Measurements from ENCODE around the gene H6PD.

The H6PD gene

DNA sequence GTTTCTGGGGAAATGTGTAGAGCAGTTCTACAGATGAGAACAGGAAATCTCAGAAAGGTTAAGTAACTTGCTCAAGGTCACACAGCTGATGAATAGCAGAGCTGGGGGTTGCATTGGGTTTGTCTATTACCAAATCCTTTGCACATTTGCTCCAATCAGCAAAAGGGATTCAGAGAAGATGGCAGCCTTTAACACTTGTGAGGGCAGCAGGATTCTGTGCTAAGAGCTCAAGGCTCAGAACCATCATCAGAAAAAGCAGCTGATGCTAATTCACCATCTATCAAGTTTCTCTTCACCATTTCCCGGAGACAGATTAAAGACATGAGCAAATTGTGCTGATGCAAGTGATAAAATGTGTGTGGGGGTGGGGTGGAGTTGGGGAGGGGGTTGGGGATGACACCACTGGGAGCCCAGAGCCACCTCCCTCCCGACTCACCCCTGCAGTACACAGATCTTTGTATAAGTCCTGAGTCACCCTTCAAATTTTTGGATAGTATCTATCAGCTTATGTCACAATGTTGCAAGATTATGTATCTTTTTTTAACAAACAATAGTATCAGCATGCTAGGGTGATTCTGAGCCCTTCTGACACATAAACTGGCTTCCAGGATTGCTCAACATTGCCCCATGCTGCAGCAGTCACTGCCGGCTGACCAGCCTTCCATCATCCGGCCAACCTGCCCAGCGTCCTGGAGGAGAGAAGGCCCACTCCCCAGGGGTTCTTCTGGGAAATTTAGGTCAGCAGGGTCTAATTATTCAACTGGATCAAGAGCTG, 55.3 kb downstream of the H6PD start:
- H3K4me3 ChIP-seq (ENCODE audit: low read depth in 1 of 2, low read length in 1 of 2): no peak overlapping the region
- peaks cover 18 to 20% of the 10 kb centered on the region in 2 experiments for H3K4me1 ChIP-seq (ENCODE audit: control insufficient read depth in 1 of 2, insufficient read depth in 1 of 2, low read depth in 1 of 2, low read length in 1 of 2)
- no peaks in the 10 kb centered on the region for H3K9me3 ChIP-seq
- TF ChIP-seq, protein P1, sequence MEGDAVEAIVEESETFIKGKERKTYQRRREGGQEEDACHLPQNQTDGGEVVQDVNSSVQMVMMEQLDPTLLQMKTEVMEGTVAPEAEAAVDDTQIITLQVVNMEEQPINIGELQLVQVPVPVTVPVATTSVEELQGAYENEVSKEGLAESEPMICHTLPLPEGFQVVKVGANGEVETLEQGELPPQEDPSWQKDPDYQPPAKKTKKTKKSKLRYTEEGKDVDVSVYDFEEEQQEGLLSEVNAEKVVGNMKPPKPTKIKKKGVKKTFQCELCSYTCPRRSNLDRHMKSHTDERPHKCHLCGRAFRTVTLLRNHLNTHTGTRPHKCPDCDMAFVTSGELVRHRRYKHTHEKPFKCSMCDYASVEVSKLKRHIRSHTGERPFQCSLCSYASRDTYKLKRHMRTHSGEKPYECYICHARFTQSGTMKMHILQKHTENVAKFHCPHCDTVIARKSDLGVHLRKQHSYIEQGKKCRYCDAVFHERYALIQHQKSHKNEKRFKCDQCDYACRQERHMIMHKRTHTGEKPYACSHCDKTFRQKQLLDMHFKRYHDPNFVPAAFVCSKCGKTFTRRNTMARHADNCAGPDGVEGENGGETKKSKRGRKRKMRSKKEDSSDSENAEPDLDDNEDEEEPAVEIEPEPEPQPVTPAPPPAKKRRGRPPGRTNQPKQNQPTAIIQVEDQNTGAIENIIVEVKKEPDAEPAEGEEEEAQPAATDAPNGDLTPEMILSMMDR (IDR thresholded peaks at IDR 0.05): no peak
- no peak overlapping the region for H3K27ac ChIP-seq
- H3K36me3 ChIP-seq: no peaks in the 10 kb centered on the region
- peaks cover 50% of the 10 kb centered on the region for H3K27me3 ChIP-seq

DNA sequence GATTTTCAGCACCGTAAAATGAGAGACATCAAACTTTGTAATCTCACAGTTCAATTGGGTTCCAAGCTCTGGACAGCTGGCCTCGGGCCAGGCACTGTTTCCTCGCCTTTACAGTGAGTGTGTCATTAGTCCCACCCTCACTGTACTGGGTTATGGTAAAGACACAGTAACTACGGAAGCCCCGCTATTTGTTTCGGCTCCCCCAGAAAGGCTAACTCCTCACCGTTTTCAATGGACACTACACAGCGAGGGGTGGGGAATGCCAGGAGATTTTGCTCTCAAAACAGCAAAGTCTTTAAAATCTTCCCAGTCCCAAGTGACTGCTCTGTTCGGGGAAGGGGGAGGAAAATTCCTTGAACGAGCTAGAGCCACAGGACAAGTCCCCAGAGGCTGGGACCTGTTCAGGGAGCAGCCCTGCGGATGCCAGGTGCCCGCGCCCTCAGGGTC, 57.4 kb downstream of the H6PD start:
- TF ChIP-seq, protein P1 (IDR thresholded peaks at IDR 0.05): no peak
- H3K27me3 ChIP-seq: peaks cover 71% of the 10 kb centered on the region
- no peak overlapping the region for H3K4me3 ChIP-seq (ENCODE audit: low read depth in 1 of 2, low read length in 1 of 2)
- H3K9me3 ChIP-seq: no peaks in the 10 kb centered on the region
- no peaks in the 10 kb centered on the region for H3K36me3 ChIP-seq
- no peak overlapping the region for H3K27ac ChIP-seq
- H3K4me1 ChIP-seq (ENCODE audit: control insufficient read depth in 1 of 2, insufficient read depth in 1 of 2, low read depth in 1 of 2, low read length in 1 of 2): peaks cover 18 to 20% of the 10 kb centered on the region in 2 experiments

DNA sequence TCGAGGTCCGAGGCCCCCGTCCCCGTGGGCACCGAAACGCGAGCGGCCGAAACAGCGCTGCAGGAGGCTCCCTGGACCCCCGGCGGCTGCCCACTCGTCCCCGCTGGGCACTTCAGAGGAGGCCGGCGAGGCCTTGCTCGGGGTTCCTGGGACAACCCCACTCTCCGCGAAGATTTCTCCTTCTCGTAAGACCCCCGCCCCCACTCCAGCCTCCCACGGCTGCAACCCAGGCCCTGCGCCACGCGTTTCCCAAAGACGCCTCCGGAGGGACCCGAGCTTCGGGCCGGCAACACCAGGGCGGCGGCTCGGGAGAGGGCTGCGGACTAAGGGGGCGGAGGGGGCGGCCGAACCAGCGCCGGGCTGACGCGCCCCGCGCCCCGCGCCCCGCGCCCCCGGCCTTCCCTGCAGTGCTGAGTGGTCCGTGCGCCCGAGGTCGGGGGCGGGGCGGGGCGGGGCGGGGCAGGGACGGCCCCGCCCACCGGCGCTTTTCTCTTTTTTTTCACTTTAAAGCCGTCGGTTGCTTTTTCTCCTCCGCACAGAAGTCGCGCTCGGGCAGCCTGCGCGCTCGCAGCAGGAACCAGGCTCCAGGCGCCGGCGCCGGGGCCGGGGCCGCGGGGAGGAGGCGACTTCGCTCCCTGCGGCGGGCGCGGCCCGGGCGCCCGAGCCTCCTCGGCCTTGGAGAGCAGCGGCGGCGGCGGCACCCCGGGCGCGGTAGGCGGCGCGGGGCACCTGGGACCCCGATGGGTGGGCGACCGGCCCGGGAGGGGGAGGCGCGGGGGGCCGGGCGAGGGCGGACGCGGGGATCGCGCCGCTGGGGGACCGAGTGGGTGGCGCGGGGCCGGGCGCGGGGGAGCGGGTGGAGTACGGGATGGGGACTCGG, 58.0 kb downstream of the H6PD start, which contains the start of gene SPSB1:
TSS of gene SPSB1 (plus strand) at position 534 of the 880 bp plus-strand sequence. CDS start 62,998 bp downstream, outside the sequence.
- Histone ChIP-seq H3K4me1 (ENCODE audit: control insufficient read depth in 1 of 2, insufficient read depth in 1 of 2, low read depth in 1 of 2, low read length in 1 of 2) (peaks cover 18 to 20% of the 10 kb centered on the region in 2 experiments), H3K27me3 (peaks cover 77% of the 10 kb centered on the region), H3K4me3 (ENCODE audit: low read depth in 1 of 2, low read length in 1 of 2) (peak within 1 kb of the TSS; percentile 57 to 68), H3K27ac (no peak within 1 kb of the TSS), H3K9me3 (no peaks in the 10 kb centered on the region), H3K36me3 (no peaks in the 10 kb centered on the region)
- TF ChIP-seq, protein P1 (IDR thresholded peaks at IDR 0.05): no peak

DNA sequence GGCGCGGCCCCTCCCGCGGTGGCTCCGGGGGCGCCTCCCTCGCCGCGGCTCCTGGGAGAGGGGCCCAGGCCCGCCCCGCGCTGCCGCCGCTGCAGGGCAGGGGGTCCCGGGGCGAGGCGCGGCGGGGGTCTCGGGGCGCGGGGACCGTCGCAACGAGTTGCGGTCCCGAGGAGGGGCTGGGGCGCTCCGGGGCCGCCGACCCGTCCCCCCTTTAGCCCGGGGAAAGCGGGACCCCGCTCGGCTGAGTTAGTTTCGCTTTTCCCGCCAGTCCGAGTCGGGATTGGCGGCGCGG, 58.6 kb downstream of the H6PD start:
- H3K27ac ChIP-seq: no peak overlapping the region
- H3K4me1 ChIP-seq (ENCODE audit: control insufficient read depth in 1 of 2, insufficient read depth in 1 of 2, low read depth in 1 of 2, low read length in 1 of 2): peaks cover 18 to 20% of the 10 kb centered on the region in 2 experiments
- H3K9me3 ChIP-seq: no peaks in the 10 kb centered on the region
- TF ChIP-seq, protein P1 (IDR thresholded peaks at IDR 0.05): no peak
- no peaks in the 10 kb centered on the region for H3K36me3 ChIP-seq
- H3K4me3 ChIP-seq (ENCODE audit: low read depth in 1 of 2, low read length in 1 of 2): peak overlapping the region; percentile 57 to 68
- H3K27me3 ChIP-seq: peaks cover 80% of the 10 kb centered on the region

DNA sequence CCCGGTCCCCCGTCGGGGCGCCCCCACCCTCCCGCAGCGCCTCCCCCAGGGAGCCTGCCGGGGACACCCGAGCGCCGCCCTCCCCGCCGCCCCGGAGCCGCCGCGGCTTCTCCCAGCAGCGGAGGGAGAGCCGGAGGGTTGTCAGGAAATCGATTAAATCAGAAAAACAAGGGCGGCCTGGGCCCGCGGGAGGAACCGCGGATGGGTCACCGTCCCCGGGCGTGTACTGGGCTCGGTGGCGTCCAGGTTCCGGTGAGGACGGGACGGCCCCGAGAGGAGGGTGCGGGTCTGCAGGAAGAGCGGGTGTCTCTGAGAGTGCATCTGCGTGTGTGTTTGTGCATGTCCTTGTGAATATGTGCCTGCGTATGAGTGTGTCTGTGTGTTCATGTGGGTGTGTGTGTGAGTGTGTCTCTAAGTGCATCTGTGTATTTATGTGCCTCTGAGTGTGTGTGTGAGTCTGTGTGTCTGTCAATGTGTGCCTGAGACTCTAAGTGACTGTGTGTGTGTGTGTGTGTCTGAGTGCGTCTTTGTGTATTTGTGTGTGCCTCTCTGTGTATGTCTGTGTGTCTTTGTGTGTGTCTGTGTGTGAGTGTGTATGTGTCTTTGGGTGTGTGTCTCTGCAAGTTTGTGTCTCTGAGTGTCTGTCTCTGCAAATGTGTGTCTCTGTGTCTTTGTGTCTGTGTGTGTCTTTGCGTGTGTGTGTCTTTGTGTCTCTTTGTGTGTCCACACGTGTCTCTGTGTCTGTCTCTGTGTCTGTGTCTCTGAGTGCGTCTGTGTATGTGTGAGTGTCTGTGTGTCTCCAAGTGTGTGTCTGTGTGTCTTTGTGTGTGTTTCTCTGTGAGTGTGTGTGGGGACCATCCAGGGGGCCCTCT, 59.2 kb downstream of the H6PD start:
- Histone ChIP-seq H3K4me3 (ENCODE audit: low read depth in 1 of 2, low read length in 1 of 2) (peak overlapping the region; percentile 57 to 68), H3K27ac (no peak overlapping the region), H3K36me3 (no peaks in the 10 kb centered on the region), H3K9me3 (no peaks in the 10 kb centered on the region), H3K4me1 (ENCODE audit: control insufficient read depth in 1 of 2, insufficient read depth in 1 of 2, low read depth in 1 of 2, low read length in 1 of 2) (peaks cover 18 to 20% of the 10 kb centered on the region in 2 experiments), H3K27me3 (peaks cover 80% of the 10 kb centered on the region)
- TF ChIP-seq, protein P1 (IDR thresholded peaks at IDR 0.05): no peak
